Skeletal muscle cell (primary cell): ENCODE measurements around the gene EYA2.

ENCODE experiments used
- DNase-seq: peaks from one replicate; pipeline ENCODE4 v3.0.0-alpha.2; 2010; ENCODE audit warnings: low read depth
- H3K4me3 ChIP-seq: 2 replicates; pipeline ENCODE4 v1.5.1; 2011; ENCODE audit warnings: low read depth, mild to moderate bottlenecking, control low read depth, low read length, moderate library complexity

Gene EYA2

DNA sequence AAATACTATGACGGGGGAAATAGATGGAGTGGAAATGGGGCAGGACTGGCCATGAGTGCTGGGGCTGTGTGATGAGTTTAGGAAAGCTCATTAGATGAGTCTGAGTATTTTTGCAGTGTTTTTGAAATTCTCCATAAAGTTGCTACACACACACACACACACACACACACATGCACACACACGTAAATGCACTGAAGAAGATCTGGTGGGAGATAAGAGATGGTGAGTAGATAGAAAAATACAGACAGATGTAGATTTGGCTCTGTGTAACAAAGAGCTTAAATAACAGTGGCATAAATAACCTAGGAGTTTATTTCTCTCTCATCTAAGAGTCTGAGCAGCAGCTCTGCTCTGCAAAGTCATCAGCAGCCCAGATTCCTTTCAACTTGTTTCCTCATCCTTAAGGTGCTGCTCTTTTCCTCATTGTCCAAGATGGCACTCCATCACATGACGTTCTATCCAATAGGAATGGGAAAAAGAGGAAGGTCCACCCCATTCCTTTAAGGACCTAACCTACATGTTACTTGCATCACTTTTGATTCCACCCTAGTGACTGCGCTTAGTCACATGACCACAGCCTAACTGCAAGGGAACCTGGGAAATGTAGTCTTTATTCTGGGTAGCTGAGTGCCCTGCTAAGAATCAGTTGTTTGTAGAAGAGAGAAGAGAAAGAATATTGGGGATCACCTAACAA, 76.4 kb downstream of the EYA2 start:
- no peak overlapping the region for H3K4me3 ChIP-seq
- DNase-seq = peak; percentile 47

DNA sequence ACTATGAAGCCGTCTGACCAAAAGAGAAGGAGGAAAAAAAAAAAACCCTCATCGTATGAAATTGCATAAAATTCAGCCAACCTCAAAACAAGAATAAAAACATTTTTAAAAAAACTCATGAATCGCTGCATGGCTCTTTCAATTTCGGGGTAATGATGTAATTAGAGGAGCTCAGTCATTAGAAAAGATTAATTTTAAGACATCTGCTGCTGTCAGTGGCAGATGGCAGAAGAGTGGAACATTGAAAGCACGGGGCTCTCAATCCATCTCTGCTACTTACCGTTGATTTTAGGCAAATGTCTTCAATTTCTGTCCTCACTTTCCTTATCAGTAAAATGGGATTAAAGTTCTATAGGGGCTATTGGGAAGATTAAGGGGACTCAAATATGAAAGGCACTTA, 79.1 kb downstream of the EYA2 start:
- H3K4me3 ChIP-seq = no peak overlapping the region
- DNase-seq = no peak

DNA sequence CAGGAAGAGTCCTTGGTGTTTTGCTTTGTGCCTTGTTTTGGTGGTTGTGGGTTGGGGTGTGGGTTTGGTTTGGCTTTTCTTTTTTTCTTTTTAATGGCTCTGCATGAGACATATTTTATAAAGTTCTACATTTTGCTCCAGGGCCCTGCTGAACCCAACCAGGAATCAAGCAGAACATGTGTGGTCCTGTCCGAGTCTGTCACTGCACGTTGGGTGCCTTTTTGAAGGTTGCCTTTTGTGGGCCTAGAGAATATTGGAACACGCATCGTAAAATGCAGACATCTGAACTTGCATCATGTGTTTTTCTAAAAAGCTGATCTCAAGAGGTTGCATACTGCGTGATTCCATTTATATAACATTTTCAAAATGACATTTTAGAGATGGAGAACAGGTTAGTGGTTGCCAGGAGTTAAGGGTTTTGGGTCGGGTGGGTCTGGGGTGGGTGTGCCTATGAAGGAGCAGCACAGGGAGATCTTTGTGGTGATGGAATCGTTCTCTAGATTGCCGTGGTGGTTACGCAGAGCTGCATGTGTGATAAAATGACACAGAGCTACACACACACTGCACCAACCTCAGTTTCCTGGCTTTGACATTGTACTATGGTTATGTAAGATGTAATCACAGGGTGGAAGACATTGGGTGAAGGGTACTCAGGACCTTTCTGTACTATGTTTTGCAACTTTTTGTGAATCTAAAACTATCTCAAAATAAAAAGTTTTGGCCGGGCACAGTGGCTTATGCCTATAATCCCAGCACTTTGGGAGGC, 80.2 kb downstream of the EYA2 start:
- no peak for DNase-seq

DNA sequence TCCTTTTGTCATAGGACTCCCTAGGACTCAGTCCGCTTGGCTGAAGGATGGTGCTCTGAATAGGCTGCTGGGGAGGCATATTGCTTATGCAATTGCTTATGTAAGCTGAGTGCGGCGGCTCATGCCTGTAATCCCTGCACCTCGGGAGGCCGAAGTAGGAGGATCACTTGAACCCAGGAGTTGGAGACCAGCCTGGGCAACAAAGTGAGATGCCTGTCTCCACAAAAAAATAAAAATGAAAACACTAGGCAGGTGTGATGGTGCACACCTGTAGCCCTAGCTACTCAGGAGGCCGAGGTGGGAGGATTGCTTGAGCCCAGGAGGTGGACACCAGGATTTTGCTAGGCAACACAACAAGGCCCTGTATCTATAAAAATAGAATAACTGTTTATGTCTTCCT, 81.3 kb downstream of the EYA2 start:
- DNase-seq = no peak
- H3K4me3 ChIP-seq = no peak overlapping the region

More for the DNA sequence above, 80.2 kb downstream of the EYA2 start:
- no peak overlapping the region for H3K4me3 ChIP-seq

DNA sequence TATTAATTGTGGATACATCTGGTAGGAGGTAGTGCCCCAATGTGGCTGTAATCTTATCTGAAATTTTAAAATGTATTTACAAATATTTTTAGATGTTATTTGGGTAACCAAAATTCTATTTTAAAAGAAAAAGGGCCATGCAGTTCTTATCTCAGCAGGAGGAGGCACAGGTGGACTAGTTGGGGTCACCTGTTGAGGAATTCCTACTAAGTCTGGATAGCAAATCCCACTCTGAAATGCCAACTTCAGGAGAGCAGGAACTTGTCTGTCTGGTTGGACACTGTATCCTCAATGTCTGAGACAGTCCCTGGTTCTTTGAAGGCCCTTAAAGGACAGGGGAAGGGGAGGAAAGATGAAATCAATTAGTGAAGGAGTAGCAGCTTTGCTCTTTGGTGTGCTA, 82.6 kb downstream of the EYA2 start:
- DNase-seq = no peak
- H3K4me3 ChIP-seq = no peak overlapping the region

- DNase-seq = no peak
- no peak overlapping the region for H3K4me3 ChIP-seq
Measured at GRCh38 chr20:46977909-46978588, 83.4 kb downstream of the EYA2 start.

- H3K4me3 ChIP-seq = no peak overlapping the region
- DNase-seq = no peak
Measured at GRCh38 chr20:46978951-46979491, 84.4 kb downstream of the EYA2 start.

DNA sequence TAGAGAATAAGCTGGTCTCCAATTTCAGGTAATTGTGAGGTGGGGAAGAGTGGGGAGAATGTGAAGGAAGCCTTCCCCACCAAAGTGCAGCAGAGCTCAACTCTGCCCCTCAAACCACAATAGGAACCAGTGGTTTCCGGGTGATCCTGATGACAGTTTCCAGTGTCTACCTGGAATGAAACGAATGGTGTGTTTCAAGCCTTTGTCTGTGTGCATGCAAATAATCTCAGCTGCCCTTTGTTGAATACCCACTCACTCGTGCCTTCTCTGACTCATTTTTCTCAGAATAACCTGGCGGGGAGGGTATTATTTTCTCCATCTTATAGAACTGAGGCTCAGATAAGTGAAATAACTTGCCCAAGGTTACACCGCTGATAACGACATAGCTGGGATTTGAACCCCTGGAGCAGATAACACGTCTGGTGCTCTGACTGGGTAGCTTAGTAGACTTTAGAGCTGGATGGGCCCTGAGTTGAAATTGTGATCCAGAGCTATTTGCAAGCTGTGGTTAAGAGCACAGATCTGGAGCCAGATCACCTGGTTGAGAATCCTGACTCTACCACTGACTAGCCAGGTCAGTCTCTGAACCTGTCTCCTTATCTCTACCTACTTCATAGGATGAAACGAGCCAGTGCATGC, 85.1 kb downstream of the EYA2 start:
- DNase-seq = no peak
- H3K4me3 ChIP-seq = no peak overlapping the region

DNA sequence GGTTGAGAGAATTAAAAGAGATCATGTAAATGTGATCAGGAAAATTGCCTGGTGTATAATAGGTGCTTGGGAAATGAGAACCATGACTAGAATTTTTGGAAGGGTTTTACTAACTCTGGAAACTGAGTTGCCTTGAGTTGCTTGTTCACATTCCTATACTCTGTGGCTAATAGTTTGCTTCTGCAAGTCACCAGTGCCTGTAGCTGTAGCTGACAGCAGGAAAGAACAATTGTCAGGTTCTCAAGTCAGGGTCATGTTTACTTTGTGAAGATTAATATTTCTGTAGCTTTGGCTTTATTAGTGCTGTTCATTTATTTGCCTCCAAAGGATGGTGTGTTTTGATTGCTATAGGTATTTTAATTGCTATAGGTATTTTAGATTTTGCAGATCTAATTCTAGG, 86.5 kb downstream of the EYA2 start:
- H3K4me3 ChIP-seq = no peak overlapping the region
- DNase-seq = no peak

DNA sequence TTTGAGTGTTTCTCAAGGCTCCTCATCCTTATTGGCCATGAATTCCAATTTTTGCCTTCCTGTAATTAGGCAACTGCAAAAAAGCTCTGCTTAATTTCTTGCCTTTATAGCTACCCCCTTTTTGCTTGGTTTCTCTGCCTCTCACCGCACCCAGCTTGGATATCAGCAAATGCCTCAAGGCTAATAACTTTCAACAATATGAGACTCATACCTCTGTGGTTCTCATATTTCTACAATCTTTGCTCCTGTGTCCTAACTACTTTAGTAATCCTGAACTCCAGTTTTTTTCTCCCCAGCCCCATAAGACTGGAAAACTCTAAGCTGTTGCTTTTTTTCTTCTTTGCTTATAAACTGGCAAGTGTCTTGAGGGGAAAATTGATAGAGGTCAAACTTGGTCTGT, 88.8 kb downstream of the EYA2 start:
- DNase-seq = no peak
- H3K4me3 ChIP-seq = no peak overlapping the region

DNA sequence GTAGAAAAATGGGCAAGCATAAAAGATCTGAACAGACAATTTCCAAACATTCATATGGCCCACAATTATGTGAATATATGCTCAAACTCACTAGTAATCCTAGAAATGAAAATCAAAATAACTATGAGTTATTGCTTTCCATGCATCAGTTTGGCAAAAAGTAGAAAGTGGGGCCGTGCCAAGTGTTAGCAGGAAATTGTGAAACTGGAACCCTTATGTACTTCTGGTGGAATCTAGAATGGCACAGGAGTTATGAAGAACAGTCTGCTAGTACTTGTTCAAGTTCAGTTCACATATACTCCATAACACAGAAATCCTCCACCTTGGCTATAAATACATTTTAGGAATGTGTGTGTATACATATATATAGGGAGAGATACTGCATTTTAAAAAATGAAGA, 89.8 kb downstream of the EYA2 start:
- H3K4me3 ChIP-seq = no peak overlapping the region
- DNase-seq = no peak

DNA sequence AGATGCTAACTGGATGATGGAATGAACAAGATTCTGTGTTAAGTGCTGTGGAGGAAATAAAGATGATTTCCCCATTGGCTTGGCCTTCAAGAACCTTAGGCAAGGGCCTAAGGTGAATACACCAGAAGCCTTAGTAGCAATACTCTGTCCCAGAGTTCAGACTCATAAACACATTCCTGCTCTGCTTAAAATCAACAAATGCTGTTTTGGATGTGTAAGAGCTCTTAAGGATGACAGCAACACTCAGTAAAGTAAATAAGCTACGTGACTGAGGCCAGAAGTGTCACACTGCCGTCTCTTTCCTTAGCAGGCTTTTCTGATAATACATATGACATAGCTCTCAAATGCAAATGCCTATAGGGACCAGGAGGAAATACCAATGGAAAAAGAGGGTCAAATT, 90.6 kb downstream of the EYA2 start:
- H3K4me3 ChIP-seq = no peak overlapping the region
- DNase-seq = no peak

DNA sequence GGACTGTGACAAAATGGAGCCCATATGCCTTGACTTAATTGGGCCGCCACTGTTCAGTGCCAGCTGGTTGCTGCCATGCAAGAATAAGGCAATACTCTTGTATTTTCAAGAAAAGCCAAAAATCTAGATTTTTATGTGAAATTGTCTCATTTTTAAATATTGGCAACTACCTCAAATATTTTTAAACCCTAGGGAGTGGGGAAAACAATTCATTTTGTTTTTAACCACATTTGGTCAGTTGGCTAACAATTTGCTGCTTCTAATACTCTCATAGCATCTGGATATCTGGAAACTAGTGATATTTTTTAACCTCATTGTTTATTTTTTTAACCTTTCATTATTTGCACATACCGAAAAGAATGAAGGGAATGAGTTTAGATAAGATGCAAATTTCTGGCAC, 91.0 kb downstream of the EYA2 start:
- no peak overlapping the region for H3K4me3 ChIP-seq
- no peak for DNase-seq

DNA sequence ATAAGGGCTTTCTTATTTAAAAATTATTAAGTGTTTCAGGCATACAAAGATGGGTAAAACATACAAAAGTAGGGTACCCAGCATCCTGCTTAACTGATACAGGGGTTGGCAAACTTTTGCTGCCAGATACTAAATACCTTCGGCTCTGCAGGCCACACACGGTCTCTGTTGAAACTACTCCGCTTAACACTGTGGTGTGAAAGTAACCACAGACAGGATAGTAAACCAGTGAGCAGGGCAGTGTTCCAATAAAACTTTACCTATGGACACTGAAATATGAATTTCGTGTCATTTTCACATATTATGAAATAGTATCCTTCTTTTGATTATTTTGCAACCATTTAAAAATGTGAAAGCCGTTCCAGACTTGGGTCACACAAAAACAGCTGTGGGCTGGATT, 92.4 kb downstream of the EYA2 start:
- DNase-seq = no peak
- H3K4me3 ChIP-seq = no peak overlapping the region

- no peak for DNase-seq
- no peak overlapping the region for H3K4me3 ChIP-seq
Measured at GRCh38 chr20:46990017-46990595, 95.5 kb downstream of the EYA2 start.

DNA sequence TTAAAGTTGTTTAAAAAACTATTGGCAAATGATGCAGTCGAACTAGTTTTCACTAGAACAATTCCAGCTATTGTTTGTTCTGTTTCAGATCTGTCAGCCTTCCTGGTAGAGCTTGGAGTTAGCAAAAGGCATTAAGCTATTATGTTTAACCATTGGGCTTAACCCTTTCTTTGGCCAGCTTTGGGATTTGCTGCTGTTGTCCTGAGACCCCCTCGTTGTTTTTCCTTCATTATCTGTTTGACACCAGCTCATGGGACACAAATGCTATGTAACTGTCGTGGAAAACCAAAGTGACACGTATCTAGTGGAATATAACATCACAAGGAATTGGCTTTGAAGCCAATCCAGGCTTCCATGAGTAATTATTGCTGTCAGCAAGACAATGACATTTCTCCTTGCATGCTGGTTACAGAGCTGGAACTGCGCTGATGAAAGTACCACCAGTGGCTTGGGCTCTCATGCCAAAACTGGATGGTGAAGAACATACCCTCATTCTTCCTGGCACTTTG, 96.0 kb downstream of the EYA2 start:
- no peak overlapping the region for H3K4me3 ChIP-seq
- DNase-seq = no peak

DNA sequence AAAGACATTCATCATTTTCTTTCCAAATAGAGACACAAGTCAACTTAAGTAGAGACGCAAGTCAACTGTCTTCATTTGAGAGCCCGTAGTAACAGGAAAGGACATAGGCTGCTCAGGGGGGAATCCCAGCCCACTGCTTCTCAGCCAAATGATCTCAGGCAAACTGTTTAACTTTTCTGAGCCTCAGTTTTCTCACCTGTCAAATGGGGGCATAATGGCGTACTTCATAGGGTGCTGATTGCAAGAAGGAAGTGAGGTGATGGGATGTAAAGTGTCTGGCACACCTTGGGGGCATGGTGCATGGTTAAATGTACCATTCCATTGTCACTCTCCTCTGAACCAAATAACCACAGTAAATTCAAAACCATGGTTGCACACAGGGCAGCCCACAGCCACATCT, 96.5 kb downstream of the EYA2 start:
- no peak for DNase-seq
- H3K4me3 ChIP-seq = no peak overlapping the region

DNA sequence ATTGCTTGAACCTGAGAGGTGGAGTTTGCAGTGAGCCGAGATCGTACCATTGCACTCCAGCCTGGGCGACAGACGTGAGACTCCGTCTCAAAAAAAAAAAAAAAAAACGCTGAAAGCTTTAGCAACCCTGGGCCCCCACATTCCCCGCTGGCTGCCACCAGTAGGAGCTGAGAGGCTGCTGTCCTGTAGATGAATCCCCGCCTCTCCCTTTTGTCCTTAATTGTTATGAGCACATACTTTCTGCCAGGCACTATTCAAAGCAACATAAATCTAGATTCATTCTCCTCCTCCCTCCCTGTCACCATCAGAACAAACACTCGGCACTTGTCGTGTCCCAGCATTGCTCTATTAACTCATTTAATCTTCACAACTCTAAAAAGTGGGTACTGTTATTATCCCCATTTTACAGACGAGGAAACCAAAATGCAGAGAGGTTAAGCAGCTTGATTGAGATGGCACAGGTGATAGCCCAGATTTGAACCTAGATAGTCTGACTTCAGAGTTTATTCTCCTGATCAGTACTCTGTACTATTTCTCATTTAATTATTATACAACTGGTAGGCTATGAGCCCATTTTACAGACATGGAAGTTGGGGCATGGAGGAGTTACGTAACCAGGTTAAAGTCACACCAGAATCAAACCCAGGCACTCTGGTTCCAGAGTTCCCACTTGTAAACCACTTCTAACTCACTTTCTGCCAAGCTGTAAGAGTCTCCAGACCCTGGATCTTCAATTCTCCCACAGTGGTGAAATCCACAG, 97.4 kb downstream of the EYA2 start:
- DNase-seq = no peak
- no peak overlapping the region for H3K4me3 ChIP-seq

GRCh38 chr20:46992640-46993035, 98.0 kb downstream of the EYA2 start:
- no peak for DNase-seq
- H3K4me3 ChIP-seq = no peak overlapping the region
